HG03469 (cell line): ENCODE results near the gene ZKSCAN7.
"Not testable (repeated sequence)": the region's sequence is repeated elsewhere in the genome, so short reads cannot be mapped to it uniquely, and the experiment has no call there.

Experiments
- ATAC-seq: cut with Tn5 transposase; IDR thresholded peaks from one replicate; pipeline ENCODE4 v1.9.1; 2021; ENCODE audit warnings: mild to moderate bottlenecking, moderate library complexity, moderate number of reproducible peaks; ENCODE audit not compliant: unreplicated experiment

ZKSCAN7 gene

DNA sequence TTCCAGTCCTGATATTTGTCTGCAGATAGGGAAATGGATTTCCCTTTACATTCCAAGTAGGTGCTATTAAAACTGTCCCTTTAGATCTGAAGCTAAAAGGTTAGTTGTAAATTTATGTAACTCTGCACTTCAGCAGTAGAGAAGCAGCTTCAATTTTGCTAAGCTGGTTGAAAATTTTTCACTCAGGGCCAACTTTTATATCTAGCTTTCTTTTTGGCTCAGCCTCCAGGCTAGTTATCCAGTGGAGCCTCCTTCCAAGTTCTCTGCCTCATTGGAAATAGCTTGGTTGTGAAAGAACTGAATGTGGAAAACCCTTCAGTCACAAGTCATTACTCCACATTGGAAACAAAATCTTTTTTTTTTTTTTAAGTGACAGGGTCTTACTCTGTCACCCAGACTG is 21.6 kb downstream of the ZKSCAN7 start:
- ATAC-seq = no peak

DNA sequence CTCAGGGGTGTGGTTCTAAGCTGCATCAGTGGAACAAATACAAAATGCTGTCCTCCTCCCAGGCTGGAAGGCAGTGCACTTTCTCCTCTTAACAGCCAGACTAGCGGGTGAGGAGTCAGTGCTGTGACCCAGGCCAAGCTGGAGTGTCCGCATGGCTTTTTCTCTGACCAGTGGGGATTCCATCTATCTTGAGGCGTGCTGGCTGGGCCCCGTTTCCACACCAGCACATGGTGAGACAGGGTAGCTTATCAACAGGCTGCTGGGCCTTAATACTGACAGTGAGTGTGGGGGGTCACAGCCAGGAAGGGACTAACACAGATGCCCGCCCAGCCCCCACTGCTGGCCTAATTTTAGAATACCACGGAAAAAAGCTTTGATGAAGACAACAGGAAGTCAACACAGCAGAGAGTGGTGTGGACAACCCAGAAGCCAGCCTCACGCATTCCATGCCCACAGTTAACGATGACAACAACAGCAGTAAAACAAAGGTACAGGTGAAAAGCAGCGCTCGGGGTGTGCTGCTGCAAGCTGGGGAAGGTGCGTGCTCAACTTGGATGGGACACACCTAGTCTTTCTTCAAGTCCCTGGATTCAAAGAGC is 22.5 kb downstream of the ZKSCAN7 start:
- ATAC-seq = not testable (repeated sequence)

DNA sequence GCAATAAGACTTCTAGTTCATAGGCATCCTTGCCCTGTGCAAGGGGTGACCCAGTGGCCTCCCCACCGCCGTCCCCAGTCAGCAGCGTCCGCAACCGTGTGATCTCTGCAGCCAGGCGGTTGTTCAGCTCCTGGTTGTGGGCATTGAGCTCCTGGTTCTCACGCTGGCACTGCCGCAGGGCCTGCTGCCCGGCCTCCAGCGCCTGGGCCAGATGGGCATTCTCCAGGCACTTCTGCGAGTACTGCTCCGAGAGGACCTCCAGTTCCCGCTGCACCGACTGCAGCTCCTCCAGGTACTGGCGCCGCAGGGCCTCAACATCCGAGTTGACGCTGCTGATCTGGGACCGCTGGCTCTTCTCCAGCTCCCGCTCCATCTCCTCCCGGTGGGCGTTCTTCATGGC is 23.3 kb downstream of the ZKSCAN7 start:
- not testable (repeated sequence) for ATAC-seq

DNA sequence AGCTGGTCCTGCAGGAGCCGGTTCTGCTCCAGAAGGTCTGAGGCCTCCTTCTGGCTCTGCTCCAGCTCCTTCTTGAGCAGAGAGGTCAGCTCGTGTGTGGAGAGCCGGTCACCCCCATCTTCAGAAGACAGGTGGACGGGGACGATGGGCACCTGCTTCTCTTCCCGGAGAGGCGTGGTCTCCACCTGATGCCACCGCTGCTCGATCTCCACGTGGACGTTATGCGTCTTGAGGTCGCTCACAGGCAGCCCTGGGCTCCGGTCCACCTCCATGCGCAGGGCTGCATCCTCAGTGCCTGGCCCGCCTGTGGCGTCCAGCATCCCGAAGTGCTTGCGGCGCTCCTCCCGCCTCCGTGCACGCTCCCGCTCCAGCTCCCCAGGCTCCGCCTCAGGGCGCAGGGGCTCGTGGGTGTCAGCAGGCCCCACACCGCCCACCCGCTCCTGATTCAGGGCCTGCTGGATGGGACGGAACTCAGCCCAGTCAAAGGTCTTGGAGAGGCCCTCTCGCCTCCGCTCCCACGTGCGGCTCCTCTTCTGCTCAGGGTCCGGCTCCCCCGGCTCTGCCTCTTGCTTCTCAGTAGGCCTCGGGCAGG is 24.0 kb downstream of the ZKSCAN7 start:
- not testable (repeated sequence) for ATAC-seq

DNA sequence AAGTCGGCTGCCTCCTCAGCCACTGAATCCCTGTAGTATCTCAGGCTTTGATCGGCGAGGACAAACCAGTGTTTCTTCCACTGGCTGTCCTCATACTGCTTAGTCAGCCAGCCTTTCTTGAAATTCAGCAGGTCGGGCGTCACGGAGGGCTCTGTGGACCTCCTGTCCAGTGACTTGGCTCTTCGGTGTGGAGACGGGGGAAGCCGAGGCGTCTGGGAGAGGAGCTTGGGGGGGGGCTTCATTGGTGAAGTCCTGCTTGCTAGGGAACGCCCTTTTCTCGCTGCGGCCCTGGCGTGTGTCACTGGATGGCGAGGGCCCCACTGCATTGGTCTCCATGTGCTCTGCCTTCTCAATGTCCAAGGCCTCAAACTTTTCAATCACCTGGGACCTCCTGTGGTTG is 24.8 kb downstream of the ZKSCAN7 start:
- not testable (repeated sequence) for ATAC-seq

DNA sequence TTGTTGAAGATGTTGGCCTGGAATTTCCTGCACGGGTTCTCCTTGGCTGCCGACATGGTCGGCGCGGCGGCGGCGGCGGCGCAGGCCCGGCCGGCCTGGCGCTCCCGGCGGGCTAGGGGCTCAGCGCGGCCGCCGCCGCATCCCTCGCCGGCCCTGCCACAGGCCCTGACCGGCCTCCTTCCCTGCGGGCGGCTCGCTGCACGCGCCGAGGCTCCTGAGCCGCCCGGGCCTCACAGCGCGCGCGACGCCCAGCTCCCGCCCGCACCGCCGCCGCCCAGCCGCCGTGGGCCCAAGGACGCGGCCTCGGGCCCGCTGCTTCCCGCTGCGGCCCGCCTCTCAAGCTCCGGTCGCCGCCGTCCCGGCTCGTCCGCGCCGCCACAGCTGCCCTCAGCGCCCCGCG is 26.0 kb downstream of the ZKSCAN7 start:
- ATAC-seq = not testable (repeated sequence)

DNA sequence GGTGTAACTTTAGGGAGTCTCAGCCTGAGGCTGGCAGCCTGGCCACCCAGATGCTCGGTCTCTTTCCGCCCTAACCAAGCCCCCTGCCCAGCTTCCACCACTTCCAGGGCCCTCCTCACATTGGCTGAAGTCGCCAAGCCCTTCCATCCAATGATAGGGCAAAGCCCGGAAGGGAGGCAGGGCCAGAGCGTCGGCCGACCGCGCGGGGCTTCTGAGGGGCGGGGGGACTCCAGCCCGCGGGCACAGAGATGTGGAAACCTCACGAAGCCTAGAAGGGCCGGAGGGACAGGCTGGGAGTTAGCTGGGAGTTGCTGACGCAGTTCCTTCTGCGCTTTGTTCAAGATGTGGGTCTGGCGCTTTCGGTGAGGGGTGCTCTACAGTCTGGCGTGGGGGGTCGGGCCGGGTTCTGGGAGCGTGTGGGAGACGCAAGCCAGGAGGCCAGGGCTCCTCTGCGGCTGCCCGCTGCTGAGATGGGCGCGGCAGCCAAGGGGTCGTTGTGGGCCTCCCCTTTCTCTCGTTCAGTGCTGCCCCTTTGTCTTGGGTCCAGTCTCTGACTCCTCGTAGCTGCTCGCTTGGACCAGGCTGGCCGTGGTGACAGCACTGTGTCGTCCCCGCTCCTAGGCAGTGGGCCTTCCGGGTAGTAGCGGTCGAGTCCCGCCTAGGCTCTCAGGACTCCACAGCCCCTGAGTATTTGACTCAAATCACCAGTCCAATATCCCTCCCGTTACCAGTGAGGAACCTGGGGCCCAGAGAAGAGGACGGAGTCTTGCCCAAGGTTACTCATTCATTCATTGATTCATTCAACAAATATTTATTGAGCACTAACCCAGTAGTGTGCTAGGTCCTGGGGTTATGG is 29.9 kb downstream of the ZKSCAN7 start, which contains the start of gene ZNF660:
TSS of gene ZNF660 (plus strand) at position 319 of the 856 bp plus-strand sequence. CDS start 9,230 bp downstream, outside the sequence.
- no peak for ATAC-seq

DNA sequence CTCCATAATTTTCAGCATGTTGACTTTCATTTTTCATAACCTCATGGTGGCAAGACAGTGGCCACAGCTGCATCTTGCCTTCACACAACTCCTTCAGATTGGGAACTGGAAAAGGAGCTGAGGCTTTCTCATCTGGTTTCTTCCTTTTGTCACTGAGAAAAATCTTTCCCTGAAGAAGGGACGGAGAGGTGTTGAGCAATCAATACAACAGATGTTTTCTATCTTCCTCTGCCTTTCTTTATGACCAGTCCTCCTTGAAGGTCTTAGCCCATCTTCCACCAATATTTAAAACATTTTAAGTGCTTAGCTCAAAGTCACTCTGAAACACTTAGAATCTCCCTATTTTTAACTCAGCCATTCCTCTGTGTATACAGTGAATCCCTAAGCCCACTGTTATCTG is 41.6 kb downstream of the ZKSCAN7 start:
- ATAC-seq = no peak

DNA sequence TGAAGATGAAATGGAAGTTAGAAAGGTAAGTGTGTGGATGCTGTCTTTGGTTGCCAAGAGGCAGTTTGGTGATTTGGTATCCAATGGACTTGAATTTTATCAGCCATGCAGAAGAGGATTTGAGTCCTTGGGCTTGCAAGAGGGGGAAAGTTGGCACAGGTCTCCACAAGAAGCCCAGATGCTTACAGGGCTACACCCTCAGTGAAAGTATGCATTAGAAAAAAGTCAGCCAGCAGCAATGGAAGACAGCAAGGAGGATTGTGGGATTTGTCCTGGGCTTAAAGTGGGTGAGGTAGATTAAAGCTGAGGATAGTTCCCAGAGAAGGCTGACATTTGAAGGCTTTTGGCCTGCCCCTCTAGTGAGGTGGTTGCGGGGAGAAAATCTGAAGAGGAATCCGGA is 46.8 kb downstream of the ZKSCAN7 start:
- ATAC-seq = no peak

DNA sequence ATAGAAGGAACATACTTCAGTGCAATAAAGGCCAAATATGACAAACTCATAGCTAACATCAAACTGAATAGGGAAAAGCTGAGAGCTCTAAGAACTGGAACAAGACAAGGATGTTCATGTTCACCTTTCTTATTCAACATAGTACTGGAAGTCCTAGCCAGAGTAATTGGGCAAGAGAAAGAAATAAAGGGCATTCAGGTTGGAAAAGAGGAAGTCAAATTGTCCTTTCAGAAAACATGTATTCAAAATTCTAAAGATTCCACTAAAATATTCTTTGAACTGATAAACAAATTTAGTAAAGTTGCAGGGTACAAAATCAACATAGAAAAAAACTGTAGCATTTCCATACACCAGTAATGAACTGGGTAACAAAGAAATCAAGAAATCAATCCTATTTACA is 57.7 kb downstream of the ZKSCAN7 start:
- ATAC-seq = no peak
